Measurements from ENCODE around the gene PPP6R3. TPM values are rescaled to one million over a fixed set of nuclear protein-coding genes. Genes with fewer than 3 reads are reported as not detected.
A peak's percentile ranks its signal among the peaks of the same experiment; 100 is the strongest.

PPP6R3 gene
- total RNA-seq, 4 donors from 2014 or later, result 238 to 334 (median 268) TPM

- no peaks in the 10 kb centered on the region for H3K27me3 ChIP-seq
- no peak overlapping the region for H3K4me3 ChIP-seq (replicated peaks in 1 of 3)
- 89 to 98% methylated on average over 4 of the region's 4 CpGs for WGBS, 2 donors
- peaks cover 22 to 26% of the 10 kb centered on the region in 2 donors for H3K4me1 ChIP-seq
- H3K36me3 ChIP-seq, result peaks cover 42 to 60% of the 10 kb centered on the region in 2 donors
- H3K9me3 ChIP-seq, result no peaks in the 10 kb centered on the region
- intact Hi-C loops (cut with DNase I), result no loop called here
- peak overlapping the region in 2 of 3 donors; percentile 29 to 44 for H3K27ac ChIP-seq
- DNase-seq, result no peak
- TF ChIP-seq CTCF (IDR thresholded peaks at IDR 0.05), result no peak
- TF ChIP-seq POLR2A (IDR thresholded peaks at IDR 0.05), result no peak
Measured at GRCh38 chr11:68596231-68596630, 135.7 kb downstream of the PPP6R3 start.

GRCh38 chr11:68598816-68599653, 138.5 kb downstream of the PPP6R3 start:
- intact Hi-C loops (cut with DNase I), result no loop called here
- Histone ChIP-seq H3K9me3 (no peaks in the 10 kb centered on the region), H3K4me3 (replicated peaks in 1 of 3) (no peak overlapping the region), H3K36me3 (peaks cover 27 to 40% of the 10 kb centered on the region in 2 donors), H3K27ac (peak overlapping the region; percentile 1 to 80 (median 67)), H3K4me1 (peaks cover 48 to 53% of the 10 kb centered on the region in 2 donors), H3K27me3 (no peaks in the 10 kb centered on the region)
- DNase-seq, result peak; percentile 49 to 56
- WGBS, 2 donors, result 68 to 76% methylated on average over 7 of the region's 7 CpGs
- no peak for TF ChIP-seq POLR2A (IDR thresholded peaks at IDR 0.05)
- peak in 1 of 6 experiments; percentile 24 for TF ChIP-seq CTCF (IDR thresholded peaks at IDR 0.05)

- peak overlapping the region; percentile 24 to 80 (median 79) for H3K27ac ChIP-seq
- no peaks in the 10 kb centered on the region for H3K27me3 ChIP-seq
- peaks cover 53 to 57% of the 10 kb centered on the region in 2 donors for H3K4me1 ChIP-seq
- peaks cover 21 to 37% of the 10 kb centered on the region in 2 donors for H3K36me3 ChIP-seq
- intact Hi-C loops (cut with DNase I), result loop anchor here (10.0 kb wide), 1 partner anchor 136 kb away; the partner anchor contains the start of gene PPP6R3
- DNase-seq, result peak; percentile 48 to 53
- H3K9me3 ChIP-seq, result no peaks in the 10 kb centered on the region
- 32 to 39% methylated on average over 7 of the region's 7 CpGs for WGBS, 2 donors
- H3K4me3 ChIP-seq (replicated peaks in 1 of 3), result no peak overlapping the region
- TF ChIP-seq CTCF (IDR thresholded peaks at IDR 0.05), result peak in 2 of 6 experiments; percentile 22 to 35
- no peak for TF ChIP-seq POLR2A (IDR thresholded peaks at IDR 0.05)
Measured at GRCh38 chr11:68601147-68601546, 140.6 kb downstream of the PPP6R3 start.

- no peak for DNase-seq
- TF ChIP-seq CTCF (IDR thresholded peaks at IDR 0.05) (no peak), POLR2A (IDR thresholded peaks at IDR 0.05) (no peak)
- 87 to 92% methylated on average over 13 of the region's 13 CpGs for WGBS, 2 donors
- no peak overlapping the region for H3K4me3 ChIP-seq (replicated peaks in 1 of 3)
- peak overlapping the region in 1 of 3 donors; percentile 49 for H3K27ac ChIP-seq
- peaks cover 0 to 9% of the 10 kb centered on the region in 2 donors for H3K4me1 ChIP-seq
- peaks cover 50 to 51% of the 10 kb centered on the region in 2 donors for H3K36me3 ChIP-seq
- intact Hi-C loops (cut with DNase I), result loop anchor here (10.0 kb wide), 1 partner anchor 145 kb away; the partner anchor contains the start of gene PPP6R3
- no peaks in the 10 kb centered on the region for H3K27me3 ChIP-seq
- H3K9me3 ChIP-seq, result no peaks in the 10 kb centered on the region
Measured at GRCh38 chr11:68609761-68610160, 149.2 kb downstream of the PPP6R3 start.

All from thyroid gland (tissue), 4 donors.